PFSK-1 (cell line): ENCODE results near the gene FKBP2.

Source experiments
- FOXP2 ChIP-seq: optimal IDR thresholded peaks from 2 replicates; pipeline ENCODE3; 2011; ENCODE audit warnings: borderline replicate concordance, control low read depth, inconsistent platforms; ENCODE audit not compliant: insufficient read depth; ENCODE audit errors: extremely low read length, extremely low read depth
- POLR2AphosphoS5 ChIP-seq: IDR thresholded peaks from 2 replicates; pipeline ENCODE4 v1.6.1; 2012; ENCODE audit warnings: low read depth, mild to moderate bottlenecking, control low read depth, low read length, moderate library complexity
- SIN3A ChIP-seq: IDR thresholded peaks from 2 replicates; pipeline ENCODE4 v1.6.1; 2012; ENCODE audit warnings: mild to moderate bottlenecking, low read length, moderate library complexity, borderline replicate concordance; ENCODE audit not compliant: insufficient read depth
- TAF1 ChIP-seq: IDR thresholded peaks from 2 replicates; pipeline ENCODE4 v1.6.1; 2012; ENCODE audit warnings: low read length, control low read depth, borderline replicate concordance; ENCODE audit not compliant: insufficient read depth
- TF ChIP-seq, protein P1 (sequence below), 2 experiments: IDR thresholded peaks; 2 replicates each; pipeline versions ENCODE4 v1.6.1 to v1.8.0; 2011 to 2012; ENCODE audit warnings: low read depth in 2 of 2, low read length in 2 of 2, control low read depth in 1 of 2, inconsistent platforms in 1 of 2, mild to moderate bottlenecking in 1 of 2, moderate library complexity in 1 of 2; ENCODE audit not compliant: insufficient read depth in 1 of 2

DNA sequence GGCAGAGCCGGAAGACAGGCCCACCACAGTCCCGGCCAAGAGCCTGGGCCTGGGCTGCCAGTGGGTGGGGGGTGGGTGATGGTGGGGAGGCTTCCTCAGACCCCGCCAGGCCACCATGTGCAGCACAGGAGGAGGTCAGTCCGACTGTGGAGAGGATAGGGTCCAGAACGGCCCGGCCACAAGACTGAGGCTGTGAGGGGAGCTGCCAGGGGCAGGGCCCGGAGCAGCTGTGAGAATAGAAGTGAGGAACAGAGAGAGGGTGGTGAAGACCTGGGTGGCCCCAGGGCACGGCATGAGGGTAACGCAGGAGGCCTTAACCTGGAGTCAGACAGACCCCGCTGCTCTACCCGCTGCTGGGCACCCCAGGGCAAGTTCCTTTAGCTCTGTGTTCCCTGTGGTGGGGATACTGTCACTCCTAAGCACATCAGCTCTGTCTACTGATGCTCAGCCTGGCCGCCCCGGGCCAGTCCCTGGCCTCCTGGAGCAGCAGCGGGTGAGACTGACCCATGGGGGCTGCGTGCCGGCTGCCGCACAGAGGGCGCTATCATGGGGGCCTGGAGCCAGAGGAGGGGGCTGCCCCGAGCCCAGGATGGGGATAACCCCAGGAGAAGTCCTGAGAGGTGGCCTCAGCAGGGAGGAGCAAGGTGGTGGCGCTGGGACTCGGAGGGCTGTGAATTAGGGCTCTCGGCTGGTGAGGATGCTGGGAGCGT is 32.7 kb upstream of the FKBP2 start:
- no peak for TF ChIP-seq TAF1
- TF ChIP-seq SIN3A: no peak
- TF ChIP-seq POLR2AphosphoS5: no peak
- TF ChIP-seq, protein P1, sequence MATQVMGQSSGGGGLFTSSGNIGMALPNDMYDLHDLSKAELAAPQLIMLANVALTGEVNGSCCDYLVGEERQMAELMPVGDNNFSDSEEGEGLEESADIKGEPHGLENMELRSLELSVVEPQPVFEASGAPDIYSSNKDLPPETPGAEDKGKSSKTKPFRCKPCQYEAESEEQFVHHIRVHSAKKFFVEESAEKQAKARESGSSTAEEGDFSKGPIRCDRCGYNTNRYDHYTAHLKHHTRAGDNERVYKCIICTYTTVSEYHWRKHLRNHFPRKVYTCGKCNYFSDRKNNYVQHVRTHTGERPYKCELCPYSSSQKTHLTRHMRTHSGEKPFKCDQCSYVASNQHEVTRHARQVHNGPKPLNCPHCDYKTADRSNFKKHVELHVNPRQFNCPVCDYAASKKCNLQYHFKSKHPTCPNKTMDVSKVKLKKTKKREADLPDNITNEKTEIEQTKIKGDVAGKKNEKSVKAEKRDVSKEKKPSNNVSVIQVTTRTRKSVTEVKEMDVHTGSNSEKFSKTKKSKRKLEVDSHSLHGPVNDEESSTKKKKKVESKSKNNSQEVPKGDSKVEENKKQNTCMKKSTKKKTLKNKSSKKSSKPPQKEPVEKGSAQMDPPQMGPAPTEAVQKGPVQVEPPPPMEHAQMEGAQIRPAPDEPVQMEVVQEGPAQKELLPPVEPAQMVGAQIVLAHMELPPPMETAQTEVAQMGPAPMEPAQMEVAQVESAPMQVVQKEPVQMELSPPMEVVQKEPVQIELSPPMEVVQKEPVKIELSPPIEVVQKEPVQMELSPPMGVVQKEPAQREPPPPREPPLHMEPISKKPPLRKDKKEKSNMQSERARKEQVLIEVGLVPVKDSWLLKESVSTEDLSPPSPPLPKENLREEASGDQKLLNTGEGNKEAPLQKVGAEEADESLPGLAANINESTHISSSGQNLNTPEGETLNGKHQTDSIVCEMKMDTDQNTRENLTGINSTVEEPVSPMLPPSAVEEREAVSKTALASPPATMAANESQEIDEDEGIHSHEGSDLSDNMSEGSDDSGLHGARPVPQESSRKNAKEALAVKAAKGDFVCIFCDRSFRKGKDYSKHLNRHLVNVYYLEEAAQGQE (IDR thresholded peaks at IDR 0.05; ENCODE audit: insufficient read depth in 1 of 2, low read depth in 2 of 2, low read length in 2 of 2): no peak
- TF ChIP-seq FOXP2: no peak
